Ishikawa (cell line): ENCODE measurements around the gene RPL4.

Experiments used
- EP300 ChIP-seq: IDR thresholded peaks from 2 replicates; pipeline ENCODE4 v1.6.1; 2012; ENCODE audit warnings: borderline replicate concordance
- YY1 ChIP-seq: IDR thresholded peaks from 2 replicates; pipeline ENCODE4 v1.6.1; 2012; ENCODE audit warnings: low read depth
- TF ChIP-seq, protein P1 (sequence below): IDR thresholded peaks from 2 replicates; pipeline ENCODE4 v1.6.1; 2012
- TF ChIP-seq, protein P2 (sequence below): IDR thresholded peaks from 2 replicates; pipeline ENCODE4 v1.6.1; 2012; ENCODE audit warnings: low read depth, mild to moderate bottlenecking

DNA sequence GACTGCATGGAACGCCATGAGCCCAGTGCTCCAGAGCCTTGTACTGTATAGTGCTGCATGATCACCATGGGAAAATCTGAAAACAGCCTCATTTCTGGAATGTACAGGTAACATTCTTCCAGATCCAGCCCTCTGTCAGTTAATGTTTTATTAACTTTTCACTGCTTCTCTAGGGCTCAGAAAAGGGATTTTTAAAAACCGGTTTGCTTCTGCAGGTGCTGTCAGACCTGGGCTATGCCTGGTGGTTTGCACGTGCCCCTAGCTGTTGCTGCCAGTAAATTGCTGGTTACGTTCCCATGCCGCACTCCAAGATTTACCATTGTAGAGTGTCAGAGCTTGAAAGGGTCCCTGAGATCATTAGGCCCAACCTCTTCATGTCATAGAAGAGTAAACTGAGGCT lies 16.1 kb downstream of the RPL4 start:
- TF ChIP-seq YY1 (no peak), EP300 (no peak)
- TF ChIP-seq, protein P1, sequence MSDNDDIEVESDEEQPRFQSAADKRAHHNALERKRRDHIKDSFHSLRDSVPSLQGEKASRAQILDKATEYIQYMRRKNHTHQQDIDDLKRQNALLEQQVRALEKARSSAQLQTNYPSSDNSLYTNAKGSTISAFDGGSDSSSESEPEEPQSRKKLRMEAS = no peak
- TF ChIP-seq, protein P2, sequence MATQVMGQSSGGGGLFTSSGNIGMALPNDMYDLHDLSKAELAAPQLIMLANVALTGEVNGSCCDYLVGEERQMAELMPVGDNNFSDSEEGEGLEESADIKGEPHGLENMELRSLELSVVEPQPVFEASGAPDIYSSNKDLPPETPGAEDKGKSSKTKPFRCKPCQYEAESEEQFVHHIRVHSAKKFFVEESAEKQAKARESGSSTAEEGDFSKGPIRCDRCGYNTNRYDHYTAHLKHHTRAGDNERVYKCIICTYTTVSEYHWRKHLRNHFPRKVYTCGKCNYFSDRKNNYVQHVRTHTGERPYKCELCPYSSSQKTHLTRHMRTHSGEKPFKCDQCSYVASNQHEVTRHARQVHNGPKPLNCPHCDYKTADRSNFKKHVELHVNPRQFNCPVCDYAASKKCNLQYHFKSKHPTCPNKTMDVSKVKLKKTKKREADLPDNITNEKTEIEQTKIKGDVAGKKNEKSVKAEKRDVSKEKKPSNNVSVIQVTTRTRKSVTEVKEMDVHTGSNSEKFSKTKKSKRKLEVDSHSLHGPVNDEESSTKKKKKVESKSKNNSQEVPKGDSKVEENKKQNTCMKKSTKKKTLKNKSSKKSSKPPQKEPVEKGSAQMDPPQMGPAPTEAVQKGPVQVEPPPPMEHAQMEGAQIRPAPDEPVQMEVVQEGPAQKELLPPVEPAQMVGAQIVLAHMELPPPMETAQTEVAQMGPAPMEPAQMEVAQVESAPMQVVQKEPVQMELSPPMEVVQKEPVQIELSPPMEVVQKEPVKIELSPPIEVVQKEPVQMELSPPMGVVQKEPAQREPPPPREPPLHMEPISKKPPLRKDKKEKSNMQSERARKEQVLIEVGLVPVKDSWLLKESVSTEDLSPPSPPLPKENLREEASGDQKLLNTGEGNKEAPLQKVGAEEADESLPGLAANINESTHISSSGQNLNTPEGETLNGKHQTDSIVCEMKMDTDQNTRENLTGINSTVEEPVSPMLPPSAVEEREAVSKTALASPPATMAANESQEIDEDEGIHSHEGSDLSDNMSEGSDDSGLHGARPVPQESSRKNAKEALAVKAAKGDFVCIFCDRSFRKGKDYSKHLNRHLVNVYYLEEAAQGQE = no peak
